Neuronal stem cell (in vitro differentiated cells): ENCODE data around the gene SIK2.

ENCODE experiments used
- DNase-seq: peaks from one replicate; pipeline ENCODE4 v3.0.0-alpha.2; 2013; ENCODE audit warnings: low spot score
- H2AFZ ChIP-seq: one replicate; pipeline ENCODE4 v1.6.1; 2013; ENCODE audit warnings: mild to moderate bottlenecking, low read length, inconsistent platforms
- H2AK5ac ChIP-seq: 2 replicates; pipeline ENCODE4 v1.6.1; 2013; ENCODE audit warnings: low read depth, mild to moderate bottlenecking, inconsistent platforms, low read length, moderate library complexity, mixed read lengths
- H2BK120ac ChIP-seq: 2 replicates; pipeline ENCODE4 v1.6.1; 2013; ENCODE audit warnings: low read depth, mild to moderate bottlenecking, inconsistent platforms, low read length, moderate library complexity, mixed read lengths
- H2BK12ac ChIP-seq: one replicate; pipeline ENCODE4 v1.6.1; 2013; ENCODE audit warnings: low read length, inconsistent platforms
- H2BK15ac ChIP-seq: 2 replicates; pipeline ENCODE4 v1.6.1; 2013; ENCODE audit warnings: mild to moderate bottlenecking, low read length, inconsistent platforms, mixed read lengths
- H2BK5ac ChIP-seq: one replicate; pipeline ENCODE4 v1.6.1; 2013; ENCODE audit warnings: inconsistent platforms, mild to moderate bottlenecking, low read length, moderate library complexity
- H3K14ac ChIP-seq: one replicate; pipeline ENCODE4 v1.6.1; 2013; ENCODE audit warnings: low read length, inconsistent platforms
- H3K18ac ChIP-seq: 2 replicates; pipeline ENCODE4 v1.6.1; 2013; ENCODE audit warnings: low read length, inconsistent platforms
- H3K23ac ChIP-seq: 2 replicates; pipeline ENCODE4 v1.6.1; 2013; ENCODE audit warnings: low read depth, mild to moderate bottlenecking, mixed read lengths, low read length, inconsistent platforms; ENCODE audit not compliant: poor library complexity
- H3K27ac ChIP-seq: replicated peaks from 3 replicates; pipeline ENCODE4 v1.5.1; 2013; ENCODE audit warnings: low read length, inconsistent platforms
- H3K27me3 ChIP-seq, 3 experiments: 2 replicates each; pipeline ENCODE4 v1.6.1; 2013; ENCODE audit warnings: low read length in 3 of 3, mild to moderate bottlenecking in 2 of 3, inconsistent platforms in 1 of 3, low read depth in 1 of 3, mixed read lengths in 1 of 3, moderate library complexity in 1 of 3; ENCODE audit not compliant: control insufficient read depth in 3 of 3, insufficient read depth in 3 of 3
- H3K36me3 ChIP-seq, 2 donors: replicated peaks in 1 of 2; 2 replicates each; pipeline ENCODE4 v1.6.1; 2013; ENCODE audit warnings: low read length in 2 of 2; ENCODE audit not compliant: control insufficient read depth in 2 of 2, insufficient read depth in 2 of 2
- H3K4ac ChIP-seq: 2 replicates; pipeline ENCODE4 v1.6.1; 2013; ENCODE audit warnings: inconsistent platforms, mild to moderate bottlenecking, low read length, moderate library complexity
- H3K4me1 ChIP-seq, 2 donors: 1 replicate in 1 of 2; 2 replicates in 1 of 2; pipeline ENCODE4 v1.6.1; 2013; ENCODE audit warnings: low read length in 2 of 2, low read depth in 1 of 2; ENCODE audit not compliant: control insufficient read depth in 2 of 2, insufficient read depth in 1 of 2
- H3K4me2 ChIP-seq: one replicate; pipeline ENCODE4 v1.6.1; 2013; ENCODE audit warnings: mild to moderate bottlenecking, low read length, inconsistent platforms; ENCODE audit not compliant: insufficient read depth, poor library complexity, severe bottlenecking
- H3K4me3 ChIP-seq, 2 donors: 2 replicates each; pipeline ENCODE4 v1.5.1; 2013; ENCODE audit warnings: low read length in 2 of 2, mild to moderate bottlenecking in 2 of 2, inconsistent platforms in 1 of 2, moderate library complexity in 1 of 2
- H3K79me1 ChIP-seq: one replicate; pipeline ENCODE4 v1.6.1; 2013; ENCODE audit warnings: low read depth, mild to moderate bottlenecking, inconsistent platforms, low read length, moderate library complexity
- H3K9ac ChIP-seq: one replicate; pipeline ENCODE4 v1.6.1; 2013; ENCODE audit warnings: mild to moderate bottlenecking, low read depth, low read length, inconsistent platforms; ENCODE audit not compliant: poor library complexity
- H3K9me3 ChIP-seq, 2 donors: replicated peaks in 1 of 2; 2 replicates each; pipeline versions ENCODE3 to v1.6.1; 2013; ENCODE audit warnings: low read length in 2 of 2, mild to moderate bottlenecking in 2 of 2, inconsistent platforms in 1 of 2, low read depth in 1 of 2, mixed read lengths in 1 of 2, moderate library complexity in 1 of 2; ENCODE audit not compliant: control insufficient read depth in 2 of 2, insufficient read depth in 1 of 2
- H4K8ac ChIP-seq: one replicate; pipeline ENCODE4 v1.6.1; 2013; ENCODE audit warnings: low read depth, mild to moderate bottlenecking, inconsistent platforms, low read length, moderate library complexity
- H4K91ac ChIP-seq: one replicate; pipeline ENCODE4 v1.6.1; 2013; ENCODE audit warnings: low read length, low read depth, mild to moderate bottlenecking, inconsistent platforms; ENCODE audit not compliant: poor library complexity
- WGBS, 2 donors: extraction: QIAGEN DNeasy Blood & Tissue Kit; methylation state at CpG; one replicate each; pipeline ENCODE4 v1.1.7; 2013; ENCODE audit warnings: missing lambda C conversion rate in 2 of 2, mixed read lengths in 1 of 2; ENCODE audit not compliant: insufficient read length in 2 of 2, insufficient replicate concordance in 1 of 2; ENCODE audit errors: extremely low coverage in 2 of 2; 5-methylcytosine and 5-hydroxymethylcytosine counted together

Gene SIK2

GRCh38 chr11:111698852-111699559 is 96.8 kb downstream of the SIK2 start:
- DNase-seq, result no peak
- Histone ChIP-seq H3K36me3 (peaks cover 0 to 25% of the 10 kb centered on the region in 2 donors), H2AK5ac (no peak overlapping the region), H2AFZ (no peak overlapping the region), H3K23ac (no peak overlapping the region), H4K8ac (no peak overlapping the region), H4K91ac (no peak overlapping the region), H2BK120ac (no peak overlapping the region), H2BK12ac (no peak overlapping the region), H3K14ac (no peak overlapping the region), H3K9ac (no peak overlapping the region), H3K4me2 (no peak overlapping the region), H3K18ac (no peak overlapping the region), H3K9me3 (no peaks in the 10 kb centered on the region), H3K79me1 (no peaks in the 10 kb centered on the region), H3K27me3 (no peaks in the 10 kb centered on the region), H3K4ac (no peak overlapping the region), H2BK5ac (no peak overlapping the region), H3K4me3 (no peak overlapping the region), H3K4me1 (peaks cover 3 to 21% of the 10 kb centered on the region in 2 donors), H2BK15ac (no peak overlapping the region), H3K27ac (no peak overlapping the region)
- WGBS, 2 donors, result no CpG with 5 or more reads among the region's 3 CpGs

DNA sequence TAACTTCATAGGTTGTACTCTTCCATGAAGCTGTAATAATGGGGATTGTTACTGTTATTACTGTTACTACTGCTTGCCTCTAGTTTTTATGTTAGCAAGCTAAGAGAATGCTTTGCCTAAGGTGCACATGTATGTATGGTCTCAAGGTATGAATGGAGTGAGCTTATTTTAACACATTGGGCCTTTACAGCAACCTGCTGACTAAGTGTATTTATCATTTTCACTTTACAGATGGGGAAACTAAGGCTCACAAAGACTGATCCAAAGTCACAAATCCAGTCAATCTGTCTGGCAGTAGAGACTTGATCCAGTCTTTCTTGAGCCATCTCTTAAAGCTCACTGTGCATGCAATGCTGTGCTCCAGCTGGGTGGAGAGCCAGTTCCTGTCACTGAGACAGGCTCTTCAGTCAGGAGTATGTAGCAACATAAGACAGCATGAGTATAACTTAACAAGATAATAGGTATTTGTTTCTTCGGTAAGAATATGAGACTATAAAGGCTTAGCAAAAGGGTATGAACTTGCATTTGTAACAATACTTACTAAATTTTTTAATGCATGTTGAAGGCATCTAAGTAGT is 97.4 kb downstream of the SIK2 start:
- Histone ChIP-seq H3K36me3 (peaks cover 0 to 31% of the 10 kb centered on the region in 2 donors), H2BK5ac (no peak overlapping the region), H3K14ac (no peak overlapping the region), H3K9ac (no peak overlapping the region), H2BK120ac (no peak overlapping the region), H2BK15ac (no peak overlapping the region), H3K79me1 (no peaks in the 10 kb centered on the region), H3K9me3 (no peaks in the 10 kb centered on the region), H3K4ac (no peak overlapping the region), H4K91ac (no peak overlapping the region), H2AFZ (no peak overlapping the region), H4K8ac (no peak overlapping the region), H3K4me1 (peaks cover 3 to 17% of the 10 kb centered on the region in 2 donors), H2AK5ac (no peak overlapping the region), H3K4me3 (no peak overlapping the region), H3K27me3 (no peaks in the 10 kb centered on the region), H3K4me2 (no peak overlapping the region), H3K23ac (no peak overlapping the region), H3K27ac (no peak overlapping the region), H2BK12ac (no peak overlapping the region), H3K18ac (no peak overlapping the region)
- no CpG with 5 or more reads among the region's 1 CpG for WGBS, 2 donors
- DNase-seq, result no peak

GRCh38 chr11:111700162-111700561 is 97.9 kb downstream of the SIK2 start:
- H3K14ac ChIP-seq, result no peak overlapping the region
- H4K91ac ChIP-seq, result no peak overlapping the region
- H3K79me1 ChIP-seq, result no peaks in the 10 kb centered on the region
- H2AK5ac ChIP-seq, result no peak overlapping the region
- H2AFZ ChIP-seq, result no peak overlapping the region
- H3K4me2 ChIP-seq, result no peak overlapping the region
- peaks cover 2 to 36% of the 10 kb centered on the region in 2 donors for H3K36me3 ChIP-seq
- no peaks in the 10 kb centered on the region for H3K9me3 ChIP-seq
- no peak overlapping the region for H3K27ac ChIP-seq
- no peak overlapping the region for H2BK5ac ChIP-seq
- no CpG with 5 or more reads among the region's 1 CpG for WGBS, 2 donors
- no peak overlapping the region for H4K8ac ChIP-seq
- DNase-seq, result no peak
- no peak overlapping the region for H2BK120ac ChIP-seq
- H3K4me3 ChIP-seq, result no peak overlapping the region
- no peak overlapping the region for H2BK12ac ChIP-seq
- H3K23ac ChIP-seq, result no peak overlapping the region
- H3K9ac ChIP-seq, result no peak overlapping the region
- H3K27me3 ChIP-seq, result no peaks in the 10 kb centered on the region
- H3K4me1 ChIP-seq, result peaks cover 0 to 16% of the 10 kb centered on the region in 2 donors
- H3K18ac ChIP-seq, result no peak overlapping the region
- H2BK15ac ChIP-seq, result no peak overlapping the region
- no peak overlapping the region for H3K4ac ChIP-seq

- no peak for DNase-seq
- Histone ChIP-seq H3K4me3 (no peak overlapping the region), H3K27me3 (no peaks in the 10 kb centered on the region), H3K23ac (no peak overlapping the region), H4K8ac (no peak overlapping the region), H3K4me1 (no peaks in the 10 kb centered on the region), H3K79me1 (no peaks in the 10 kb centered on the region), H3K36me3 (peaks cover 5 to 55% of the 10 kb centered on the region in 2 donors), H3K4me2 (no peak overlapping the region), H3K9ac (no peak overlapping the region), H4K91ac (no peak overlapping the region), H2AK5ac (no peak overlapping the region), H2BK12ac (no peak overlapping the region), H2BK120ac (no peak overlapping the region), H2BK5ac (no peak overlapping the region), H3K14ac (no peak overlapping the region), H2AFZ (no peak overlapping the region), H3K9me3 (no peaks in the 10 kb centered on the region), H3K18ac (no peak overlapping the region), H3K27ac (no peak overlapping the region), H2BK15ac (no peak overlapping the region), H3K4ac (no peak overlapping the region)
- WGBS, 2 donors, result no CpG with 5 or more reads among the region's 5 CpGs
Observed at GRCh38 chr11:111702623-111703022, 100.4 kb downstream of the SIK2 start.
